ENCODE results near the gene CABP4.

CABP4 gene

DNA sequence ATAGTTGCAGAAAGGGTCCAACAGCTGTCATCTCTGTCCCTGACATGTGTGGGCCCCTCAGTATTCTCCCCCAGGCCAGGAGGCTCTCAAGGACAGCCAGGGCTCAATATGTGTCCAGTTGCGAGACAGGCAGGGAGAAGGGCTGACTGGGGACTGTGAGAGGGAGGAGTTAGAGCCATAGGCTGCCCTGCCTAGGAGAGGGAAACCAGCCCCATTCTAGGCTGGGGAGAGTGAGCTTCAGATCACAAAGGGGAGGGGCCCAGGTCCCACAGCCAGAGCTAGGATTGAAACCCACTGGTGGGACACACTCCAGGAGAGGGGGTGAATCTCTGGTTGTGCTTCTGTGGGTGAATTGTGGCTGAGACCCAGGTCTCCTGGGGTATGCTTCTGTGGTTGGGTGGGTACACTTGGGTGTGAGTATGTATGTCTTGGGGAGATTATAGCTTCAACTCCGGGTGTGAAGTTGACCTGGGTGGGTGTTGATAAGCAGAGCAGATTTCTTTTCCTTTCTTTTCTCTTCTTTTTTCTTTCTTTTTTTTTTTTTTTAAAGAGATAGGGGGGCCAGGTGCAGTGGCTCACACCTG is 41.8 kb upstream of the CABP4 start:
- H3K27me3 Mint-ChIP-seq: no peaks in the 10 kb centered on the region
- ATAC-seq (ENCODE audit: low read depth) (no peak), DNase-seq (ENCODE audit: low spot score in 2 of 2) (no peak)
- H3K4me3 Mint-ChIP-seq: peak overlapping the region; percentile 45
- H3K27ac Mint-ChIP-seq: peak overlapping the region; percentile 15
- H3K36me3 Mint-ChIP-seq: peaks cover 3% of the 10 kb centered on the region
- no peaks in the 10 kb centered on the region for H3K9me3 Mint-ChIP-seq
- peaks cover 63% of the 10 kb centered on the region for H3K4me1 Mint-ChIP-seq

DNA sequence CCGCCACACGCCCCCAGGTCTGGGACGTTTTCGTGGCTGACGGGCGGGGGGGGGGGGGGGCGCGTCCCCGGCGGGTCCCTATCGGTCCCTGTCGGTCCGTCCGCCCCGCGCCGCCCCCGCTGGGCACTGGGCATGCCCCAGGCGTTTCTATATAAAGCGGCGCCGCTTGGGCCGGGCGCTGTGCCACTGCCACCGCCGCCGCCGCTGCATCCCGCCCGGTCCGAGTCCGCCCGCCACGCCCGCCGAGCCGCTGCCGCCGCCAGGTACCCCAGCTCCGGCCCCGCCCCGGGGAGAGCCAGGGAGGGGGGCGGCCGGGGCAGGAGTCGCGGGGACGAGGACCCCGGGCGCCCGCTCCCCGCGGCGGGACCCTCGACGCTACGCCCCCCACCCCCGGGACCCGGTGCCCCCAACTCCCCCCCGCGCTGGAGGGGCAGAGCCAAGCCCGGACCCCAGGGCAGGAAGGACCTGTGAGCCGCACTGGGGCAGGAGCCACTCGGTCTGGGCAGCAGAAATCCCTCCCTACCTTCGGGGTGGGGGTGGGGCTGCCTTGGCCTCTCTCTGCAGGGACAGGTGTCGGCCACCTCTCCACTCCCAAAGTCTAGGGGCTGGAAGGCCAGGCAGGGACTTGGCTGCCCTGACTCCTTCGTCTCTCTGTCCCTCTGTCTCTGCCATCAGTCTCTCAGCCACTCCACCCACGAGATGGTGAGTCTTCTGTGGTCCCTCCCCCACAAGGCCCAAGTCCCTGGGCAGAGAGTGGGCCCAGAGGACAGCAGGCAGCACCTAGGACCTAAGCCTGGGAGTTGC is 39.5 kb upstream of the CABP4 start, which contains the start of gene CARNS1:
Gene CARNS1, plus strand, starts transcription at position 178 of the 804 bp plus-strand sequence. Its CDS starts 522 bp downstream, at position 700.
- Mint-ChIP-seq H3K27me3 (no peaks in the 10 kb centered on the region), H3K4me1 (peaks cover 59% of the 10 kb centered on the region), H3K27ac (peak within 1 kb of the TSS; percentile 80), H3K9me3 (no peaks in the 10 kb centered on the region), H3K36me3 (no peaks in the 10 kb centered on the region), H3K4me3 (peak within 1 kb of the TSS; percentile 90)
- no peak for ATAC-seq (ENCODE audit: low read depth)
- no peak for DNase-seq (ENCODE audit: low spot score in 2 of 2)

DNA sequence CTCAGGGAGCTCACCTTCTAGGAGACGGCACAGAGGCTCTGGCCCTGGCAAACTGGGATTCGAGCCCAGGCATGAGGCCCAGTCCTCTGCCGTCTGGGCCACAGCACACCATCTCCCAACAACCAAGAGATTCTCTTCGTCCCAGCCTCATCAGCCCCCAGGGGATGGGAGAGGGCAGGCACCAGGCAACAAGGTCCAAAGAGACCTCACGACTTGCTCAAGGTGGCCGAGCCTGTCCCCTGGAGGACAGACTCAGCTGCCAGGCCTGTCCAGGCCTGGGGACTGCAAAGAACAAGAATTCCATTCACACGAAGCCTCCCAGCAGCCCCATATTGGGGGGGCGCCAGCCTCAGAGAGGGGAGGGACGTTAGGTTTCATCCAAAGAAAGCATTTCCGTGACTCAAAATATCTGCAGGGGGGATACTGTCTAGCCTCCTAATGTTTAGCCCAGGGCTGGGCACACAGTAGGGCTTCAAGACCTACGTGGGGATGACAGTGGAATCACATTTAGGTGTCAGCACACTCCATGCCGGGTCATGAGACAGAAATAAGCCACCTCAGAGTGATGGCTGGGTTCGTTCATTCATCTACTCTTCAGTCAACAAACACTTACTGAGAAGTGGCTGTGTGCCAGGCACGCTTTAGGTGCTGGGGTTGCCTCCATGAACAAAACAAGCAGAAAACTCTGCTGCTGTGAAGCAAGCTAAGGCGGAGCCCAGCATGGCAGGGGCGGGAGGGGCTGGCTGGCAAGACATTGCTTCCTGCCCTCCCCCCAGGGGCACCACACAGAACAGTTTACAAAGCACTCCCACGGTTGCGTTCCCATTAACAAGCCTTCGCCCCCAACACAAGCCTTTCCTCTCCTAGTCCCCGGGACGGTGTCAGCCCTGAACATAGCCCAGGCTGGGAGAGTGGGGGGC is 38.5 kb upstream of the CABP4 start:
- DNase-seq (ENCODE audit: low spot score in 2 of 2) (peak in 1 of 2 donors; percentile 58), ATAC-seq (ENCODE audit: low read depth) (peak; percentile 37)
- Mint-ChIP-seq H3K9me3 (no peaks in the 10 kb centered on the region), H3K36me3 (no peaks in the 10 kb centered on the region), H3K4me1 (peaks cover 56% of the 10 kb centered on the region), H3K4me3 (peak overlapping the region; percentile 87), H3K27ac (peak overlapping the region; percentile 71), H3K27me3 (no peaks in the 10 kb centered on the region)

DNA sequence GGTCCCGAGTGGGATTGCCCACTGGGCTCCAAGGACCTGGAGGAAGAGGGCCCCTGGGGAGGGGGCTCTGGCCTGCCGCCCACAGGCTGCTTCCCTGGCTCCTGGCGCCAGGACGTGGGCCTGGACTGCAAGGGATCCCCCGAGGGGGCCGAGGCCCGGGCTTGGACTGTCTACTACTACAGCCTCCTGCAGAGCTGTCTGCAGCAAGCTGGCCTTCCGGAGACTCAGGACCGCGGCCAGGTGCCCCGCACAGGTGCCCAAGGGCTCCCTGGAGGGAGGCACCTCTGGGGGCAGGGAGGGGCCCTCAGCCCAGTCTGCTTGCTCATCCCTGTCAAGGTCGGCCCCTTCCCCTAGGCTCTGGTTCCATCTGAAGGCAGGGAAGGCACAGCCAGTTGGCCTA is 37.7 kb upstream of the CABP4 start:
- Mint-ChIP-seq H3K9me3 (no peaks in the 10 kb centered on the region), H3K4me3 (peak overlapping the region; percentile 87), H3K27me3 (no peaks in the 10 kb centered on the region), H3K27ac (peak overlapping the region; percentile 78), H3K36me3 (no peaks in the 10 kb centered on the region), H3K4me1 (peaks cover 49% of the 10 kb centered on the region)
- DNase-seq (ENCODE audit: low spot score in 2 of 2) (no peak), ATAC-seq (ENCODE audit: low read depth) (no peak)

DNA sequence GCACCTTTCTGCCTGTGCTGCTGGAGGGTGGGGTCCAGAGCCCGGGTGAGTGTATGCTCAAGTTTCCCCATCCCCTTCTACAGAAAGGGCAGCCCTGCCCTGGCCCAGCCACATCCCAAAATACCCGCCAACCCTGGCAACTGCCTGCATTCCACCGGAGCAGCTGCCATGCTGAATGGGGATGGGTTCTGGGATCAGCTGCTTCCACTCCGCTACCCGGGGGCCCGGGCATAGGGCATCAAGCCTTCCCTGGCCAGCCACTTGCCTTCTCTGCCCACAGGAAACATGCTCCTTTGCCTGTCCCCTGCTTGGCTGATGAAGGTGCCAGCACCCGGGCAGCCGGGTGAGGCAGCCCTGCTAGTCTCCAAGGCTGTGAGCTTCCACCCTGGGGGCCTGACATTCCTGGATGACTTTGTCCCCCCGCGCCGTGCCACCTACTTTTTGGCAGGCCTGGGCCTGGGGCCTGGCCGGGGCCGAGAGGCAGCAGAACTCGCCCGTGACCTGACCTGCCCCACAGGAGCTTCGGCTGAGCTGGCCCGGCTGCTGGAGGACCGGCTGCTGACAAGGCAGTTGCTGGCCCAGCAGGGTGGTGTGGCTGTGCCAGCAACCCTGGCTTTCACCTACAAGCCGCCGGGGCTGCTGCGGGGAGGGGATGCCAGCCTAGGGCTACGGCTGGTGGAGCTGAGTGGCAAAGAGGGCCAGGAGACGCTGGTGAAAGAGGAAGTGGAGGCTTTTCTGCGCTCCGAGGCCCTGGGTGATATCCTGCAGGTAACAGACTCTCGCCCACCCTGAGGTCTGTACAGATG is 36.5 kb upstream of the CABP4 start:
- H3K4me1 Mint-ChIP-seq: peaks cover 43% of the 10 kb centered on the region
- peak; percentile 70 to 74 for DNase-seq (ENCODE audit: low spot score in 2 of 2)

DNA sequence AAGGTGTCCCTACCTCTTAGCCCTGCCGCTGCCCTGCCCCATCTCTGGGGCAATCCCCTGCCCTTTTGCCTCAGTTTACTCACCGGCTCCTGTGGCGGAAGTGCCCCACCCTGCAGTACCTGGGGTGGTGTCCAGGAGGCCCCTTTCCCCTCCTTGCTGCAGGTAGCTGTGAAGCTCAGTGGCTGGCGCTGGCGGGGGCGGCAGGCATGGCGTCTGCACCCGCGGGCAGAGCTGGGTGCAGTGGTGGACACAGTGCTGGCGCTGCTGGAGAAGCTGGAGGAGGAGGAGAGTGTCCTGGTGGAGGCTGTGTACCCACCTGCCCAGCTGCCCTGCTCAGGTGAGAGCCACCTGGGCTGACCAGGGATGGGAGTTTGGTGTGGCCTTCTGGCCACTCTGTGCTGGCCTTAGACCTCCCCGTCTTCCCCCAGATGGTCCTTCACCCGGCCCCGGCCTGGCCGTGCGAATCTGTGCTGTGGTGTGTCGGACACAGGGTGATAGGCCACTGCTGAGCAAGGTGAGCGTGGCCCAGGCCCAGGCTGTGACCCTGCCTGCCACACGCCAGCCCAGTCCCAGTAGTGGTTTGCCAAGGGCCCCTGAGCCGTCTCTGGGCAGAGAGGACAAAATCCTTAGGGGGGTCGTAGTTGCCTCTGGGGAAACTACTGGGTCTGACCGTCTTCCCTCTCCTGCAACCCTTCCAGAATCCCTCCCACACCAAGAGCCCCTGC is 35.7 kb upstream of the CABP4 start:
- Mint-ChIP-seq H3K4me3 (peak overlapping the region; percentile 87), H3K9me3 (no peaks in the 10 kb centered on the region), H3K4me1 (peaks cover 44% of the 10 kb centered on the region), H3K36me3 (no peaks in the 10 kb centered on the region), H3K27me3 (no peaks in the 10 kb centered on the region), H3K27ac (peak overlapping the region; percentile 78)
- DNase-seq (ENCODE audit: low spot score in 2 of 2) (no peak), ATAC-seq (ENCODE audit: low read depth) (no peak)

More for the DNA sequence above, 36.5 kb upstream of the CABP4 start:
- ATAC-seq (ENCODE audit: low read depth): peak; percentile 58
- Mint-ChIP-seq H3K9me3 (no peaks in the 10 kb centered on the region), H3K27ac (peak overlapping the region; percentile 78), H3K4me3 (peak overlapping the region; percentile 87), H3K27me3 (no peaks in the 10 kb centered on the region), H3K36me3 (no peaks in the 10 kb centered on the region)

DNA sequence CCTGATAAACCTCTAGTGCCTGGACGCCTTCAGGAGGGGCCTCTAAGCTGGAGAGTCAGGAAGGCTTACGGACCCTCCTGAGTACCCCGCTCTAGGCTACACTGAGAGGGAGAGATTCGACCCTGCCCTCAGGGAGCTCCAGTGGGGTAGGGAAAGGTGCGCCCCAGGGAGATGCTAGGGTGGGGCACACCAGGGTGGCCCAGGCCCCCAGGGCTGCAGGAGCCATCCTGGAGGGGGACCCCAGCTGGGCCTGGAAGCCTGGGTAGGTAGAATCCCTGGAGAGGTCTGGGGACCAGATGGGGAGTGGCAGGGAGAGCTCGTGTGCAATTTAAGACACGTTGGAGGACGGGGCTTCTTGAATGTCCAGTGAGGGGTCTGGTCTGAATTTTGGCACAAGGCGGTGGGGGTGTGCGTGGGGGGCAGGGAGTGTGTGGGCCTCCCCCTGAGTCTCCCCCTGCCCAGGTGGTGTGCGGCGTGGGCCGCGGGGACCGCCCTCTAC is 35.0 kb upstream of the CABP4 start:
- H3K27ac Mint-ChIP-seq: peak overlapping the region; percentile 78
- no peak for ATAC-seq (ENCODE audit: low read depth)
- DNase-seq (ENCODE audit: low spot score in 2 of 2): no peak

DNA sequence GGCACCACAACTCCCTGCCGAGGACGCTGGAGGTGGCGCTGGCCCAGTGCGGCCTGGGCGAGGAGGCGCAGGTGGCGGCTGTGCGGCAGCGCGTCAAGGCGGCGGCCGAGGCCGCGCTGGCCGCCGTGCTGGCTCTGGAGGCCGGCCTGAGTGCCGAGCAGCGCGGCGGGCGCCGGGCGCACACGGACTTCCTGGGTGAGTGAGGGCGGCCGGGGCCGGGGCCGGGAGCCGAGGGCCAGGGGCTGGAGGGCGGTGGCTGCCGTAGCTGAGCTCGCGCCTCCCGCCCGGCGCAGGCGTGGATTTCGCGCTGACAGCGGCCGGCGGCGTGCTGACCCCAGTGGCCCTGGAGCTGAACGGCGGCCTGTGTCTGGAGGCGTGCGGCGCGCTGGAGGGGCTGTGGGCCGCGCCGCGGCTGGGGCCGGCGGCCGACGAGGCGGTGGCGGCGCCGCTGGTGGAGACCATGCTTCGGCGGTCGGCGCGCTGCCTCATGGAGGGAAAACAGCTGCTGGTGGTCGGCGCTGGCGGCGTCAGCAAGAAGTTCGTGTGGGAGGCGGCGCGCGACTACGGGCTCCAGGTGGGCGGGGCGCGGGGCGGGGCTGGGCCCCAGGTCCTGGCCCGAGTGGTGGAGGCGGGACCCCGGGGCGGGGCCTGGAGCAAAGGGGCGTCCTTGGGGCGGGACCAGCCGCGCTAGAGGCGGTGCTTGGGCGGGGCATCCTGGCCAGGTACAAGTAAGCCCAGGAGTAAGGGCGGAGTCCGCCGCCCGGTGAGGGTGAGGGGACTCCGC is 34.3 kb upstream of the CABP4 start:
- Mint-ChIP-seq H3K36me3 (peaks cover 1% of the 10 kb centered on the region), H3K4me1 (peaks cover 45% of the 10 kb centered on the region), H3K4me3 (peak overlapping the region; percentile 87), H3K27ac (peak overlapping the region; percentile 78), H3K27me3 (no peaks in the 10 kb centered on the region), H3K9me3 (no peaks in the 10 kb centered on the region)
- DNase-seq (ENCODE audit: low spot score in 2 of 2) (peak; percentile 98 to 99), ATAC-seq (ENCODE audit: low read depth) (peak; percentile 80)

More for the DNA sequence above, 35.0 kb upstream of the CABP4 start:
- H3K9me3 Mint-ChIP-seq: no peaks in the 10 kb centered on the region
- peaks cover 46% of the 10 kb centered on the region for H3K4me1 Mint-ChIP-seq
- H3K27me3 Mint-ChIP-seq: no peaks in the 10 kb centered on the region
- peak overlapping the region; percentile 87 for H3K4me3 Mint-ChIP-seq
- H3K36me3 Mint-ChIP-seq: peaks cover 1% of the 10 kb centered on the region

DNA sequence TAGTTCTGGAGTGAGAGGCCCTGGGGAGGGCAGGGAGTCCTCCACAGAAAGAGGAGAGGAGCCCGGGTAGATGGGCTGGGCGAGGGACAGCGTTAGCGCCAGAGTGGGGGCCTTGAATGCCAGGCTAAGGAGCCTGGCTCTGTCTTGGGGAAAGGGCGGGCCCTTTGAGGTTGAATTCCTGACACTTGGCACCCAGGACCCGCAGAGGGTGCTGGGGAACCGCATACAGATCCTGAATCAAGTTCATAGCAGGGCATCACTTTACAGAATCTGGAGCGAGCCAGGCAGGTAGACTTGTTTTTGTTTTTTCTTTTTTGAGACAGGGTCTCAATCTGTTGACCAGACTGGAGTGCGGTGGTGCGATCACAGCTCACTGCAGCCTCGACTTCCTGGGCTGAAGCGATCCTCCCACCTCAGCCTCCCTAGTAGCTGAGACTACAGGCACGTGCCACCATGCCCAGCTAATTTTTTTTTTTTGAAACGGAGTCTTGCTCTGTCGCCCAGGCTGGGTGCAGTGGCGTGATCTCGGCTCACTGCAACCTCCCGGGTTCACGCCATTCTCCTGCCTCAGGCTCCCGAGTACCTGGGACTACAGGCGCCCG is 33.6 kb upstream of the CABP4 start:
- peak overlapping the region; percentile 87 for H3K4me3 Mint-ChIP-seq
- H3K27me3 Mint-ChIP-seq: no peaks in the 10 kb centered on the region
- DNase-seq (ENCODE audit: low spot score in 2 of 2) (no peak), ATAC-seq (ENCODE audit: low read depth) (no peak)
- peak overlapping the region; percentile 65 for H3K27ac Mint-ChIP-seq
- H3K36me3 Mint-ChIP-seq: peaks cover 1% of the 10 kb centered on the region
- H3K4me1 Mint-ChIP-seq: peaks cover 38% of the 10 kb centered on the region
- H3K9me3 Mint-ChIP-seq: no peaks in the 10 kb centered on the region

DNA sequence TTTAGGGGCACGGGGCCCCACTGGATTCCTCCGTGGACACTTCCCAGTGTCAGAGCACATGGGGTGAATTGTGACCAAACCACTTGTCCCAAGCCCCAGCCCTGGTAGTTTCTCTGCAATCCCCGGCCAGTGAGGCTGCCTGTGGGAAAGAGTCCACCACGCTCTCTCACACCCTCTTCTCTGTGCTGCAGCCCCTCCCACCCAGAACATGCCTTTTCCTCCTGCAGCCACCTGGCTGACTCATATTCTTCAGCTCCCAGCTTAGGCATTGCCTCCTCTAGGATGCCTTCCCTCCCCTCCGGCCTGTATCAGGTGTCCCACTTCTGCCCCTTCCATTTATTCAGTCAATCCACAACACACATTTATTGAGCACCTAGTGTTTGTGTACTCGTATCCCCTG is 32.3 kb upstream of the CABP4 start:
- DNase-seq (ENCODE audit: low spot score in 2 of 2) (no peak), ATAC-seq (ENCODE audit: low read depth) (no peak)
- H3K4me1 Mint-ChIP-seq: peaks cover 27% of the 10 kb centered on the region
- H3K9me3 Mint-ChIP-seq: no peaks in the 10 kb centered on the region
- H3K27me3 Mint-ChIP-seq: no peaks in the 10 kb centered on the region
- peak overlapping the region; percentile 33 for H3K4me3 Mint-ChIP-seq
- no peak overlapping the region for H3K27ac Mint-ChIP-seq
- peaks cover 1% of the 10 kb centered on the region for H3K36me3 Mint-ChIP-seq

DNA sequence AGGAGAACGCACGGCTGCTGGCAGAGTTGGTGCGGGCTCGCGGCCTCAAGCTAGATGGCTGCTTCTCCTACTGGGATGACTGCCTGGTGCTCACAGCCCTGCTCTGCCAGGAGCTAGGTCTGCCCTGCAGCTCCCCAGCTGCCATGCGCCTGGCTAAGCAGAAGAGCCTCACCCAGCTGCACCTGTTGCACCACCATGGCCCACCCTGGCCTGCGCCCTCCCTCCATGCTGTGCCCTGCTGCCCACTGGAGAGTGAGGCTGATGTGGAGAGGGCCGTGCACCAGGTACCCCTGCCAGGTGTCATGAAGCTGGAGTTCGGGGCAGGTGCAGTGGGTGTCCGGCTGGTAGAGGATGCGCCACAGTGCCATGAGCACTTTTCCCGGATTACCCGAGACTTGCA is 31.7 kb upstream of the CABP4 start:
- DNase-seq (ENCODE audit: low spot score in 2 of 2) (no peak), ATAC-seq (ENCODE audit: low read depth) (no peak)
- no peak overlapping the region for H3K27ac Mint-ChIP-seq
- peaks cover 1% of the 10 kb centered on the region for H3K36me3 Mint-ChIP-seq
- no peaks in the 10 kb centered on the region for H3K27me3 Mint-ChIP-seq
- no peaks in the 10 kb centered on the region for H3K9me3 Mint-ChIP-seq
- no peak overlapping the region for H3K4me3 Mint-ChIP-seq
- H3K4me1 Mint-ChIP-seq: peaks cover 23% of the 10 kb centered on the region
